HepG2 (cell line): ENCODE results near the gene TBCCD1. TPM values are rescaled to one million over a fixed set of nuclear protein-coding genes. Genes with fewer than 3 reads are reported as not detected.

Experiments
- ARNTL ChIP-seq: sonication (generic); formaldehyde crosslinking; IDR thresholded peaks from 2 replicates; pipeline ENCODE4 v1.4.0; 2020; ENCODE audit warnings: mild to moderate bottlenecking, missing genetic modification reagents
- ETS1 ChIP-seq: sonication (generic); formaldehyde crosslinking; IDR thresholded peaks from 2 replicates; pipeline ENCODE4 v1.4.0; 2020; ENCODE audit warnings: missing genetic modification reagents
- GTF3A ChIP-seq: sonication (generic); formaldehyde crosslinking; conservative IDR thresholded peaks from 2 replicates; pipeline ENCODE4 v1.4.0; 2020; ENCODE audit warnings: mild to moderate bottlenecking, missing genetic modification reagents
- HDAC1 ChIP-seq: sonication (generic); formaldehyde crosslinking; IDR thresholded peaks from 2 replicates; pipeline ENCODE4 v1.5.1; 2020; ENCODE audit warnings: mild to moderate bottlenecking, missing genetic modification reagents
- HINFP ChIP-seq: sonication (generic); formaldehyde crosslinking; IDR thresholded peaks from 2 replicates; pipeline ENCODE4 v1.4.0; 2020; ENCODE audit warnings: low read depth, mild to moderate bottlenecking, missing genetic modification reagents
- KLF11 ChIP-seq: IDR thresholded peaks from 2 replicates; pipeline ENCODE4 v1.6.1; 2016; ENCODE audit warnings: missing compliant biosample characterization
- KLF16 ChIP-seq, 2 experiments: sonication (generic) in 1 of 2; formaldehyde crosslinking in 1 of 2; IDR thresholded peaks; 2 replicates each; pipeline versions ENCODE4 v1.6.1 to v1.8.0; 2016 to 2023; ENCODE audit warnings: missing genetic modification reagents in 2 of 2, missing compliant biosample characterization in 1 of 2
- MED13 ChIP-seq: sonication (generic); formaldehyde crosslinking; IDR thresholded peaks from 2 replicates; pipeline ENCODE4 v1.5.0; 2020; ENCODE audit warnings: missing genetic modification reagents
- SAFB2 ChIP-seq: sonication (generic); formaldehyde crosslinking; IDR thresholded peaks from 2 replicates; pipeline ENCODE4 v1.5.1; 2020; ENCODE audit warnings: missing genetic modification reagents, low read depth, mild to moderate bottlenecking, borderline replicate concordance
- SALL1 ChIP-seq: sonication (generic); formaldehyde crosslinking; IDR thresholded peaks from 2 replicates; pipeline ENCODE4 v1.8.0; 2022; ENCODE audit warnings: mild to moderate bottlenecking, missing genetic modification reagents
- SMAD3 ChIP-seq: sonication (generic); formaldehyde crosslinking; IDR thresholded peaks from 2 replicates; pipeline ENCODE4 v1.4.0; 2020; ENCODE audit warnings: missing genetic modification reagents
- SSRP1 ChIP-seq: IDR thresholded peaks from 2 replicates; pipeline ENCODE4 v1.6.1; 2016; ENCODE audit warnings: control low read depth
- TBL1XR1 ChIP-seq: fragments of 150-350 bp; IDR thresholded peaks from 2 replicates; pipeline ENCODE4 v1.6.1; 2014; ENCODE audit warnings: borderline replicate concordance, low read length; ENCODE audit not compliant: partially characterized antibody
- TBX2 ChIP-seq: sonication (generic); formaldehyde crosslinking; IDR thresholded peaks from 2 replicates; pipeline ENCODE4 v1.5.0; 2020; ENCODE audit warnings: missing genetic modification reagents, mild to moderate bottlenecking, borderline replicate concordance
- TCF7 ChIP-seq: sonication (generic); IDR thresholded peaks from 2 replicates; pipeline ENCODE4 v1.6.1; 2016; ENCODE audit warnings: antibody characterized with exemption, low read depth
- ZNF20 ChIP-seq: sonication (generic); formaldehyde crosslinking; IDR thresholded peaks from 2 replicates; pipeline ENCODE4 v1.4.0; 2020; ENCODE audit warnings: mild to moderate bottlenecking, moderate library complexity, missing genetic modification reagents
- ZNF274 ChIP-seq: sonication (generic); formaldehyde crosslinking; IDR thresholded peaks from 2 replicates; pipeline ENCODE4 v1.5.1; 2020; ENCODE audit warnings: mild to moderate bottlenecking, missing genetic modification reagents
- ZNF30 ChIP-seq: sonication (generic); formaldehyde crosslinking; IDR thresholded peaks from 2 replicates; pipeline ENCODE4 v1.5.0; 2020; ENCODE audit warnings: mild to moderate bottlenecking, missing genetic modification reagents
- ZNF44 ChIP-seq: sonication (generic); formaldehyde crosslinking; IDR thresholded peaks from 2 replicates; pipeline ENCODE4 v1.5.1; 2020; ENCODE audit warnings: mild to moderate bottlenecking, missing genetic modification reagents
- ZNF550 ChIP-seq: sonication (generic); formaldehyde crosslinking; IDR thresholded peaks from 2 replicates; pipeline ENCODE4 v1.4.0; 2020; ENCODE audit warnings: mild to moderate bottlenecking, missing genetic modification reagents, borderline replicate concordance
- ZNF572 ChIP-seq: sonication (generic); formaldehyde crosslinking; IDR thresholded peaks from 2 replicates; pipeline ENCODE4 v1.5.1; 2020; ENCODE audit warnings: mild to moderate bottlenecking, missing genetic modification reagents
- ZNF678 ChIP-seq: sonication (generic); formaldehyde crosslinking; IDR thresholded peaks from 2 replicates; pipeline ENCODE4 v1.4.0; 2020; ENCODE audit warnings: mild to moderate bottlenecking, missing genetic modification reagents
- ZSCAN12 ChIP-seq: sonication (generic); formaldehyde crosslinking; IDR thresholded peaks from 2 replicates; pipeline ENCODE4 v1.9.0; 2021; ENCODE audit warnings: mild to moderate bottlenecking, missing genetic modification reagents
- ZSCAN25 ChIP-seq: sonication (generic); formaldehyde crosslinking; IDR thresholded peaks from 2 replicates; pipeline ENCODE4 v1.8.0; 2022; ENCODE audit warnings: mild to moderate bottlenecking, missing genetic modification reagents
- polyA plus RNA-seq, 8 experiments: library from polyadenylated mRNA; depleted of rRNA in 3 of 8; stranded (reverse) in 7 of 8; unstranded in 1 of 8; fragments of >200 nt; fragmentation: Illumina TruSeq in 4 of 8; extraction: Trizol in 4 of 8; gene quantifications; 2 replicates each; pipeline versions ENCODE4 v1.2.1 to v1.2.3, GENCODE V29; 2011 to 2016; ENCODE audit warnings: low read depth in 4 of 8, missing spikeins in 1 of 8, mixed read lengths in 1 of 8; ENCODE audit not compliant: insufficient read depth in 1 of 8
- total RNA-seq, 5 experiments: library from RNA; depleted of rRNA; stranded (reverse); fragments of >200 nt; fragmentation: Illumina TruSeq; extraction: Trizol; gene quantifications; 2 replicates each; pipeline ENCODE4 v1.2.3, GENCODE V29; 2016; ENCODE audit warnings: low read depth in 1 of 5
- TF ChIP-seq, protein P1 (sequence below): IDR thresholded peaks from 2 replicates; pipeline ENCODE4 v1.6.1; 2016; ENCODE audit warnings: missing biosample characterization, missing genetic modification reagents, low read depth
- TF ChIP-seq, protein P2 (sequence below): sonication (generic); formaldehyde crosslinking; IDR thresholded peaks from 2 replicates; pipeline ENCODE4 v1.8.1; 2022; ENCODE audit warnings: mild to moderate bottlenecking, missing genetic modification reagents

Gene TBCCD1
- total and polyA plus RNA-seq, 2 of the 13 experiments (the other 11 are each of a cell fraction or from before 2014, with no cell fraction given): 13.6 to 16.2 TPM

DNA sequence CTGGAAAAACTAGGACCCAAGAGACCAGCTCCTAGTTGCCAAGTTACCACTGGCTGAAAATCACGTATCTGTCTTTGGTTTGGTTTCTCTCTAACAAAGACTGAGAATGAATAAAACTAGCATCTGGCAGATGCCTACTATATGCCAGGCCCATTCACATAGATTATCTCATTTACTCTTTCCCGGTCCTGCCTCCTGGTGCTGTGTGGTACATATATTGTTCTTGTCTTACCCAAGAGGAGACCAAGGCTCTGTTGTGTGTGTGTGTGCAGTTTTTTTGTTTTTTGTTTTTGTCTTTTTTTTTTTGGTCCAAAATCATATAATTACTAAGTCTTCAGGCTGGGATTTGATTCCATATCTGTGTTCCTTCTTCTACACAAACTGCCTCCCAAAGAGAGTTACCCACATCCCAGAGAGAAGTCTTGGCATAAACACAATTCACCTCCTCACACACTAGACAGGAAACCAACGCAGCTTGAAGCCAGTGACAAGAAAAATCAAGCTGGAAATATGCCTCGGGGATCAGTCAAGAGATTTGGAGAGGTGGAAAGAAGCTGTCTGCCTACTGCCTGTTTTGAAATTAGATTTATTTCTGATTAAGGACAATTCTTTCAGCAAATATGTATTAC lies 46.6 kb upstream of the TBCCD1 start (continued):
- TF ChIP-seq HINFP (CRISPR knock-in tag): no peak
- peak; percentile 93 for TF ChIP-seq SSRP1 (CRISPR knock-in tag)
- TF ChIP-seq HDAC1 (CRISPR knock-in tag): no peak
- no peak for TF ChIP-seq ZNF274
- no peak for TF ChIP-seq TCF7
- no peak for TF ChIP-seq SMAD3
- TF ChIP-seq ETS1: no peak
- no peak for TF ChIP-seq ZNF30
- TF ChIP-seq ZNF572 (CRISPR knock-in tag): no peak
- TF ChIP-seq GTF3A (CRISPR knock-in tag): no peak
- TF ChIP-seq, protein P1, sequence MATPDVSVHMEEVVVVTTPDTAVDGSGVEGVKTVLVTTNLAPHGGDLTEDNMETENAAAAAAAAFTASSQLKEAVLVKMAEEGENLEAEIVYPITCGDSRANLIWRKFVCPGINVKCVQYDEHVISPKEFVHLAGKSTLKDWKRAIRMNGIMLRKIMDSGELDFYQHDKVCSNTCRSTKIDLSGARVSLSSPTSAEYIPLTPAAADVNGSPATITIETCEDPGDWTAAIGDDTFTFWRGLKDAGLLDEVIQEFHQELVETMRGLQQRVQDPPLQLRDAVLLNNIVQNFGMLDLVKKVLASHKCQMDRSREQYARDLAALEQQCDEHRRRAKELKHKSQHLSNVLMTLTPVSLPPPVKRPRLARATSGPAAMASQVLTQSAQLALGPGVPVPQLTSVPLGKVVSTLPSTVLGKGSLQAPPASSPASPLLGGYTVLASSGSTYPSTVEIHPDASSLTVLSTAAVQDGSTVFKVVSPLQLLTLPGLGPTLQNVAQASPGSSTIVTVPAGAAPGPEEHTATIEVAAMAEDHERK (CRISPR knock-in tag): no peak
- TF ChIP-seq SALL1 (CRISPR knock-in tag): no peak
- TF ChIP-seq ZNF20 (CRISPR knock-in tag): 0 out of 2 replicates have a peak, but pooled peaks have one; percentile 33
- TF ChIP-seq TBL1XR1: no peak
- no peak for TF ChIP-seq KLF11 (CRISPR knock-in tag)
- TF ChIP-seq MED13 (CRISPR knock-in tag): no peak
- TF ChIP-seq ARNTL (CRISPR knock-in tag): no peak
- TF ChIP-seq ZNF550 (CRISPR knock-in tag): no peak
- TF ChIP-seq TBX2 (CRISPR knock-in tag): no peak
- TF ChIP-seq, protein P2, sequence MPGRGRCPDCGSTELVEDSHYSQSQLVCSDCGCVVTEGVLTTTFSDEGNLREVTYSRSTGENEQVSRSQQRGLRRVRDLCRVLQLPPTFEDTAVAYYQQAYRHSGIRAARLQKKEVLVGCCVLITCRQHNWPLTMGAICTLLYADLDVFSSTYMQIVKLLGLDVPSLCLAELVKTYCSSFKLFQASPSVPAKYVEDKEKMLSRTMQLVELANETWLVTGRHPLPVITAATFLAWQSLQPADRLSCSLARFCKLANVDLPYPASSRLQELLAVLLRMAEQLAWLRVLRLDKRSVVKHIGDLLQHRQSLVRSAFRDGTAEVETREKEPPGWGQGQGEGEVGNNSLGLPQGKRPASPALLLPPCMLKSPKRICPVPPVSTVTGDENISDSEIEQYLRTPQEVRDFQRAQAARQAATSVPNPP (CRISPR knock-in tag): no peak
- no peak for TF ChIP-seq ZNF678
- TF ChIP-seq ZSCAN25 (CRISPR knock-in tag): no peak
- no peak for TF ChIP-seq SAFB2
- no peak for TF ChIP-seq ZNF44
- no peak for TF ChIP-seq KLF16 (CRISPR knock-in tag; IDR thresholded peaks at IDR 0.05)
- TF ChIP-seq ZSCAN12 (CRISPR knock-in tag): no peak; the same call in none of the 2 replicates
